Ovary (tissue), 1 donor: ENCODE measurements around the gene GPC1.

ENCODE experiments used
- EP300 ChIP-seq: sonication (generic); formaldehyde crosslinking; IDR thresholded peaks from one replicate; pipeline ENCODE4 v1.6.1; 2017; ENCODE audit warnings: antibody characterized with exemption
- POLR2A ChIP-seq: fragments of 450-650 bp; IDR thresholded peaks from one replicate; pipeline ENCODE4 v1.6.1; 2017; ENCODE audit warnings: antibody characterized with exemption, mild to moderate bottlenecking, moderate library complexity

GRCh38 chr2:240481720-240482119, 46.3 kb downstream of the GPC1 start:
- TF ChIP-seq EP300 (no peak), POLR2A (no peak)
